GM21447 (cell line): ENCODE results near the gene CACNA1H.
"Not testable (repeated sequence)": the region's sequence is repeated elsewhere in the genome, so short reads cannot be mapped to it uniquely, and the experiment has no call there.

Experiments used
- ATAC-seq: cut with Tn5 transposase; IDR thresholded peaks from one replicate; pipeline ENCODE4 v1.9.1; 2021; ENCODE audit not compliant: unreplicated experiment

CACNA1H gene

GRCh38 chr16:1190789-1191188 lies 37.9 kb downstream of the CACNA1H start:
- not testable (repeated sequence) for ATAC-seq

- no peak for ATAC-seq
Measured at GRCh38 chr16:1192384-1193073, 39.6 kb downstream of the CACNA1H start.

GRCh38 chr16:1193143-1193824 lies 40.4 kb downstream of the CACNA1H start:
- ATAC-seq: no peak

- ATAC-seq: no peak
Measured at GRCh38 chr16:1193825-1194581, 41.1 kb downstream of the CACNA1H start.

- no peak for ATAC-seq
Measured at GRCh38 chr16:1194665-1195392, 41.9 kb downstream of the CACNA1H start.

GRCh38 chr16:1195393-1195666 lies 42.4 kb downstream of the CACNA1H start:
- ATAC-seq: no peak

- ATAC-seq: no peak
Measured at GRCh38 chr16:1196494-1196893, 43.6 kb downstream of the CACNA1H start.

GRCh38 chr16:1197237-1197866 lies 44.4 kb downstream of the CACNA1H start:
- ATAC-seq: no peak

GRCh38 chr16:1198194-1198593 lies 45.3 kb downstream of the CACNA1H start:
- no peak for ATAC-seq

- ATAC-seq: not testable (repeated sequence)
Measured at GRCh38 chr16:1198671-1199346, 45.9 kb downstream of the CACNA1H start.

GRCh38 chr16:1199347-1200013 lies 46.6 kb downstream of the CACNA1H start:
- no peak for ATAC-seq

GRCh38 chr16:1200014-1200627 lies 47.2 kb downstream of the CACNA1H start:
- no peak for ATAC-seq

- no peak for ATAC-seq
Measured at GRCh38 chr16:1201444-1201843, 48.5 kb downstream of the CACNA1H start.

GRCh38 chr16:1202274-1202673 lies 49.4 kb downstream of the CACNA1H start:
- no peak for ATAC-seq

GRCh38 chr16:1204933-1205332 lies 52.0 kb downstream of the CACNA1H start:
- no peak for ATAC-seq

- ATAC-seq: no peak
Measured at GRCh38 chr16:1206326-1206725, 53.4 kb downstream of the CACNA1H start.

GRCh38 chr16:1206786-1207185 lies 53.9 kb downstream of the CACNA1H start:
- ATAC-seq: no peak

- no peak for ATAC-seq
Measured at GRCh38 chr16:1208239-1208830, 55.4 kb downstream of the CACNA1H start.

- ATAC-seq: no peak
Measured at GRCh38 chr16:1209081-1209480, 56.2 kb downstream of the CACNA1H start.
